ENCODE results near the gene TMEM120B.

DNA sequence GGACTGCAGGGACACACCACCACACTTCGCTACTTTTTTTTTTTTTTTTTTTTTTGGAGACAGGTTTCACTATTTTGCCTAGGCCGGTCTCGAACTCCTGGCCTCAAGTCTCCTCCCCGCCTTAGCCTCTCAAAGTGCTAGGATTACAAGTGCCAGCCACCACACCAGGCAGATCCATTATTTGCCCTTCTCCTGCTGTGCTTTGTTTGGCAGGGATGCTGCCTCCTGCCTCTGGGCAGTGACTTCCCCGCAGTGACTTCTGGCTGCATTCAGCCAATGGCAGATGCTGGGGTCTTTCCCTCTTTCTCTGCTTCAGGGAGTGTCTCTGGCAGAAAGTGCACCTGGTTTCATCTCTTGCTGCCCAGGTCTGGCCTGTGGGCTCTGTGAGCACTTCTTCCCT, 36.4 kb upstream of the TMEM120B start:
- TF ChIP-seq, protein P1, sequence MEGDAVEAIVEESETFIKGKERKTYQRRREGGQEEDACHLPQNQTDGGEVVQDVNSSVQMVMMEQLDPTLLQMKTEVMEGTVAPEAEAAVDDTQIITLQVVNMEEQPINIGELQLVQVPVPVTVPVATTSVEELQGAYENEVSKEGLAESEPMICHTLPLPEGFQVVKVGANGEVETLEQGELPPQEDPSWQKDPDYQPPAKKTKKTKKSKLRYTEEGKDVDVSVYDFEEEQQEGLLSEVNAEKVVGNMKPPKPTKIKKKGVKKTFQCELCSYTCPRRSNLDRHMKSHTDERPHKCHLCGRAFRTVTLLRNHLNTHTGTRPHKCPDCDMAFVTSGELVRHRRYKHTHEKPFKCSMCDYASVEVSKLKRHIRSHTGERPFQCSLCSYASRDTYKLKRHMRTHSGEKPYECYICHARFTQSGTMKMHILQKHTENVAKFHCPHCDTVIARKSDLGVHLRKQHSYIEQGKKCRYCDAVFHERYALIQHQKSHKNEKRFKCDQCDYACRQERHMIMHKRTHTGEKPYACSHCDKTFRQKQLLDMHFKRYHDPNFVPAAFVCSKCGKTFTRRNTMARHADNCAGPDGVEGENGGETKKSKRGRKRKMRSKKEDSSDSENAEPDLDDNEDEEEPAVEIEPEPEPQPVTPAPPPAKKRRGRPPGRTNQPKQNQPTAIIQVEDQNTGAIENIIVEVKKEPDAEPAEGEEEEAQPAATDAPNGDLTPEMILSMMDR (conservative IDR thresholded peaks at IDR 0.05; ENCODE audit: low read depth, low read length): no peak
- TF ChIP-seq EZH2 (IDR thresholded peaks at IDR 0.05; ENCODE audit: low read length, unreplicated experiment): no peak
- no peak for TF ChIP-seq EZH2phosphoT487 (IDR thresholded peaks at IDR 0.05; ENCODE audit: borderline replicate concordance, low read length)
